Smooth muscle cell (in vitro differentiated cells): ENCODE measurements around the gene SPTBN5. TPM values are rescaled to one million over a fixed set of nuclear protein-coding genes. Genes with fewer than 3 reads are reported as not detected.

Experiments
- DNase-seq: peaks from one replicate; lab custom pipeline; 2025; ENCODE audit not compliant: unreplicated experiment; lab: John Stamatoyannopoulos, UW
- H2AFZ ChIP-seq: fragments of 200-600 bp; sonication (generic); 2 replicates; pipeline ENCODE4 v1.6.0; 2016; ENCODE audit warnings: antibody characterized with exemption, low read depth, mild to moderate bottlenecking
- H3F3A ChIP-seq: fragments of 200-600 bp; sonication (generic); 2 replicates; pipeline ENCODE4 v1.6.0; 2017; ENCODE audit warnings: antibody characterized with exemption, low read depth
- H3K27ac ChIP-seq: fragments of 200-600 bp; sonication (generic); 2 replicates; pipeline ENCODE4 v1.5.1; 2016; ENCODE audit warnings: low read depth, mild to moderate bottlenecking
- H3K27me3 ChIP-seq: fragments of 200-600 bp; sonication (generic); 2 replicates; pipeline ENCODE4 v1.6.1; 2016; ENCODE audit warnings: low read depth, mild to moderate bottlenecking
- H3K36me3 ChIP-seq: fragments of 200-600 bp; sonication (generic); 2 replicates; pipeline ENCODE4 v1.5.1; 2016; ENCODE audit warnings: low read depth
- H3K4me1 ChIP-seq: fragments of 200-600 bp; sonication (generic); 2 replicates; pipeline ENCODE4 v1.5.1; 2016; ENCODE audit warnings: low read depth
- H3K4me2 ChIP-seq: fragments of 200-600 bp; sonication (generic); 2 replicates; pipeline ENCODE4 v1.6.0; 2016; ENCODE audit warnings: mild to moderate bottlenecking
- H3K4me3 ChIP-seq: fragments of 200-600 bp; sonication (generic); 2 replicates; pipeline ENCODE4 v1.5.1; 2016; ENCODE audit warnings: mild to moderate bottlenecking
- H3K79me2 ChIP-seq: fragments of 200-600 bp; sonication (generic); 2 replicates; pipeline ENCODE4 v1.6.0; 2016; ENCODE audit warnings: low read depth, mild to moderate bottlenecking
- H3K9ac ChIP-seq: fragments of 200-600 bp; sonication (generic); 2 replicates; pipeline ENCODE4 v1.6.0; 2016; ENCODE audit warnings: low read depth
- H3K9me3 ChIP-seq: fragments of 200-600 bp; sonication (generic); replicated peaks from 2 replicates; pipeline ENCODE4 v1.5.1; 2016; ENCODE audit warnings: low read depth
- H4K20me1 ChIP-seq: fragments of 200-600 bp; sonication (generic); 2 replicates; pipeline ENCODE4 v1.6.0; 2016; ENCODE audit warnings: low read depth
- CTCF ChIP-seq: fragments of 200-600 bp; sonication (generic); IDR thresholded peaks from 2 replicates; pipeline ENCODE4 v1.5.1; 2017; ENCODE audit warnings: borderline replicate concordance, mild to moderate bottlenecking, antibody characterized with exemption; ENCODE audit not compliant: insufficient read depth, poor library complexity, severe bottlenecking
- WGBS: methylation state at CpG from one replicate; pipeline ENCODE4 v1.1.7; 2016; ENCODE audit warnings: low lambda C conversion rate; 5-methylcytosine and 5-hydroxymethylcytosine counted together
- microRNA-seq: library from miRNA; unstranded; fragments of <30 nt; microRNA quantifications from one replicate; pipeline ENCODE4, GENCODE V29; 2016; ENCODE audit warnings: borderline number of aligned reads
- polyA plus RNA-seq: library from polyadenylated mRNA; unstranded; fragments of >200 nt; fragmentation: Nextera tagmentation; extraction: Ambion mirVana; gene quantifications from 2 replicates; pipeline ENCODE4 v1.2.1, GENCODE V29; 2016
- small RNA-seq: library from RNA; depleted of rRNA; stranded (forward); fragments of <200 nt; gene quantifications from one replicate; pipeline ENCODE3, GENCODE V24; 2014
- total RNA-seq: library from RNA; depleted of rRNA; stranded (reverse); fragments of >200 nt; gene quantifications from 2 replicates; pipeline ENCODE4 v1.2.3, GENCODE V29; 2014

Gene SPTBN5
- total and polyA plus RNA-seq, 2 experiments from 2014 or later = 0.04 to 0.08 TPM

GRCh38 chr15:41801185-41801584 is 92.7 kb downstream of the SPTBN5 start:
- Histone ChIP-seq H3K9me3 (no peaks in the 10 kb centered on the region), H3K4me3 (no peak overlapping the region)

GRCh38 chr15:41799488-41799805 is 94.4 kb downstream of the SPTBN5 start:
- no peaks in the 10 kb centered on the region for H3F3A ChIP-seq
- H3K36me3 ChIP-seq = no peaks in the 10 kb centered on the region
- WGBS = 92% methylated on average over 5 of the region's 5 CpGs
- H3K4me1 ChIP-seq = no peaks in the 10 kb centered on the region
- H2AFZ ChIP-seq = no peak overlapping the region
- no peak overlapping the region for H3K9ac ChIP-seq
- peaks cover 42% of the 10 kb centered on the region for H4K20me1 ChIP-seq
- TF ChIP-seq CTCF = no peak
- H3K27ac ChIP-seq = no peak overlapping the region
- H3K4me2 ChIP-seq = no peak overlapping the region
- H3K9me3 ChIP-seq = no peaks in the 10 kb centered on the region
- H3K27me3 ChIP-seq = no peaks in the 10 kb centered on the region
- H3K4me3 ChIP-seq = no peak overlapping the region
- H3K79me2 ChIP-seq = no peaks in the 10 kb centered on the region
- DNase-seq = no peak

More at GRCh38 chr15:41801185-41801584, 92.7 kb downstream of the SPTBN5 start:
- no peak for DNase-seq
- H3F3A ChIP-seq = no peaks in the 10 kb centered on the region
- no peaks in the 10 kb centered on the region for H3K79me2 ChIP-seq
- 94% methylated on average over 3 of the region's 3 CpGs for WGBS
- H4K20me1 ChIP-seq = peaks cover 27% of the 10 kb centered on the region
- H3K36me3 ChIP-seq = no peaks in the 10 kb centered on the region
- no peaks in the 10 kb centered on the region for H3K4me1 ChIP-seq
- peak overlapping the region; percentile 52 for H3K27ac ChIP-seq
- TF ChIP-seq CTCF = no peak
- H3K27me3 ChIP-seq = no peaks in the 10 kb centered on the region
- no peak overlapping the region for H3K9ac ChIP-seq
- no peak overlapping the region for H2AFZ ChIP-seq
- H3K4me2 ChIP-seq = no peak overlapping the region

- WGBS = 84% methylated on average over 9 of the region's 9 CpGs
- TF ChIP-seq CTCF = no peak
- H3K4me2 ChIP-seq = no peak overlapping the region
- no peaks in the 10 kb centered on the region for H3K79me2 ChIP-seq
- no peaks in the 10 kb centered on the region for H3K36me3 ChIP-seq
- no peak overlapping the region for H2AFZ ChIP-seq
- H3K9me3 ChIP-seq = no peaks in the 10 kb centered on the region
- DNase-seq = no peak
- no peak overlapping the region for H3K27ac ChIP-seq
- H3K27me3 ChIP-seq = no peaks in the 10 kb centered on the region
- no peak overlapping the region for H3K9ac ChIP-seq
- H3K4me3 ChIP-seq = no peak overlapping the region
- H4K20me1 ChIP-seq = peaks cover 48% of the 10 kb centered on the region
- H3F3A ChIP-seq = no peaks in the 10 kb centered on the region
- no peaks in the 10 kb centered on the region for H3K4me1 ChIP-seq
These were observed 95.0 kb downstream of the SPTBN5 start for GRCh38 chr15:41798607-41799487.

Small RNAs within 50 kb of the gene (microRNA-seq; reads per million reads assigned to microRNA genes)
- not detected for gene MIR4310

Small RNAs within 50 kb of the gene (small RNA-seq; reads per million reads assigned to genes)
- gene JMJD7-PLA2G4B (0.92 reads per million, percentile 29 among the genes with 10 or more reads in this experiment), gene MIR4310 (not detected), gene RNA5SP393 (not detected)

Other genes starting within 250 kb of the SPTBN5 start
- gene MGA, start 233.6 kb downstream of the SPTBN5 start, total RNA-seq = 52.9 and 56.3 TPM in 2 replicates
- 5.5 and 10.3 TPM in 2 replicates for gene MGA, start 233.6 kb downstream of the SPTBN5 start, polyA plus RNA-seq
- gene MAPKBP1, start 119.6 kb downstream of the SPTBN5 start, total RNA-seq = 9.0 and 10.7 TPM in 2 replicates
- 6.6 and 9.3 TPM in 2 replicates for gene MAPKBP1, start 119.6 kb downstream of the SPTBN5 start, polyA plus RNA-seq
- gene JMJD7, start 66.0 kb downstream of the SPTBN5 start, total RNA-seq = 5.0 TPM in 1 of 2 replicates, not detected in the other
- gene JMJD7, start 66.0 kb downstream of the SPTBN5 start, polyA plus RNA-seq = 3.3 and 7.8 TPM in 2 replicates
- 0.85 and 4.2 TPM in 2 replicates for gene PLA2G4B, start 55.2 kb downstream of the SPTBN5 start, total RNA-seq
- 2.2 and 9.5 TPM in 2 replicates for gene PLA2G4B, start 55.2 kb downstream of the SPTBN5 start, polyA plus RNA-seq
- 11.5 TPM in 2 replicates for gene EHD4, start 78.5 kb upstream of the SPTBN5 start, total RNA-seq
- 15.8 and 19.2 TPM in 2 replicates for gene EHD4, start 78.5 kb upstream of the SPTBN5 start, polyA plus RNA-seq
- 0.45 and 1.6 TPM in 2 replicates for gene PLA2G4E, start 127.0 kb upstream of the SPTBN5 start, total RNA-seq
- not detected in 2 replicates for gene PLA2G4E, start 127.0 kb upstream of the SPTBN5 start, polyA plus RNA-seq
- gene PLA2G4D, start 200.5 kb upstream of the SPTBN5 start, total RNA-seq = 0.36 TPM in 1 of 2 replicates, not detected in the other
- gene PLA2G4D, start 200.5 kb upstream of the SPTBN5 start, polyA plus RNA-seq = 0.17 TPM in 1 of 2 replicates, not detected in the other